HFF-Myc (cell line): ENCODE data around the gene NEK10.
"Not testable (repeated sequence)": the region's sequence is repeated elsewhere in the genome, so short reads cannot be mapped to it uniquely, and the experiment has no call there.

Source experiments
- DNase-seq: peaks from one replicate; pipeline ENCODE4 v3.0.0-alpha.2; 2011; ENCODE audit warnings: low read depth; ENCODE audit errors: extremely low read depth
- H3K4me3 ChIP-seq: replicated peaks from 2 replicates; pipeline ENCODE4 v1.5.1; 2011; ENCODE audit warnings: low read depth, mild to moderate bottlenecking, control low read depth, low read length
- CTCF ChIP-seq: IDR thresholded peaks from 2 replicates; pipeline ENCODE4 v1.5.1; 2012; ENCODE audit warnings: mild to moderate bottlenecking, low read depth, low read length, control low read depth; ENCODE audit errors: missing control alignments

Gene NEK10

GRCh38 chr3:27368831-27369607 is at the start of gene NEK10:
NEK10 (minus strand) TSS chr3:27369383; CDS start chr3:27352882, 16,501 bp downstream.
- H3K4me3 ChIP-seq, result peak within 1 kb of the TSS; percentile 65
- no peak for TF ChIP-seq CTCF
- peak; percentile 77 for DNase-seq

- no peak for TF ChIP-seq CTCF
- no peak for DNase-seq
- no peak overlapping the region for H3K4me3 ChIP-seq
Measured at GRCh38 chr3:27415202-27415601, 46.0 kb upstream of the NEK10 start.

GRCh38 chr3:27392950-27393679 is 23.9 kb upstream of the NEK10 start:
- TF ChIP-seq CTCF, result no peak
- DNase-seq, result no peak
- H3K4me3 ChIP-seq, result no peak overlapping the region

- DNase-seq, H3K4me3 ChIP-seq: not testable (repeated sequence)
Measured at GRCh38 chr3:27392414-27392813, 23.2 kb upstream of the NEK10 start.

GRCh38 chr3:27391796-27392195 is 22.6 kb upstream of the NEK10 start:
- no peak for TF ChIP-seq CTCF
- DNase-seq, result no peak
- no peak overlapping the region for H3K4me3 ChIP-seq

GRCh38 chr3:27387625-27388024 is 18.4 kb upstream of the NEK10 start:
- DNase-seq, result no peak
- no peak for TF ChIP-seq CTCF
- H3K4me3 ChIP-seq, result no peak overlapping the region

GRCh38 chr3:27385504-27385903 is 16.3 kb upstream of the NEK10 start:
- DNase-seq, result no peak
- no peak for TF ChIP-seq CTCF

More at GRCh38 chr3:27385504-27385903, 16.3 kb upstream of the NEK10 start:
- no peak overlapping the region for H3K4me3 ChIP-seq
